HCT116 (cell line): ENCODE data around the gene SMIM36. TPM values are rescaled to one million over a fixed set of nuclear protein-coding genes. Genes with fewer than 3 reads are reported as not detected.

Source experiments
- ATAC-seq: fragments of 200-7000 bp; cut with Tn5 transposase; 2 replicates; pipeline ENCODE4 v1.9.1; 2020; ENCODE audit warnings: mild to moderate bottlenecking, moderate library complexity
- BruUV-seq: library from RNA; stranded (reverse); fragments of 400-500 nt; replicated peaks from 2 replicates; lab custom pipeline; 2021; lab: Mats Ljungman, UMichigan
- CTCF ChIA-PET: fragments of 300-600 bp; sonication (Branson Sonifier 250); formaldehyde crosslinking; loops from one replicate; lab custom pipeline; 2021; ENCODE audit warnings: antibody characterized with exemption; lab: Charles Lee
- POLR2A ChIA-PET: fragments of 300-600, 350-600 bp; sonication (Branson Sonifier 250); formaldehyde crosslinking; loops from one replicate; lab custom pipeline; 2021; ENCODE audit warnings: antibody characterized with exemption; lab: Charles Lee
- RAD21 ChIA-PET, 2 experiments: fragments of 300-600 bp; sonication (Branson Sonifier 250); formaldehyde crosslinking; loops; one replicate each; lab custom pipeline; 2023; ENCODE audit warnings: low total read pairs in 2 of 2; ENCODE audit not compliant: uncharacterized antibody in 2 of 2, unreplicated experiment in 2 of 2, low non-redundant PET in 1 of 2; lab: Charles Lee
- DNase-seq: peaks from one replicate; pipeline ENCODE4 v3.0.0-alpha.2; 2010; ENCODE audit warnings: low read depth, low spot score
- H2AFZ ChIP-seq: fragments of 200-600 bp; shearing (Covaris generic), sonication (generic); 2 replicates; pipeline ENCODE4 v1.6.1; 2017; ENCODE audit warnings: low read depth, mixed run types, mixed read lengths, antibody characterized with exemption, low read length; ENCODE audit not compliant: poor library complexity, severe bottlenecking
- H3K27ac ChIP-seq: 2 replicates; pipeline ENCODE4 v1.5.1; 2012; ENCODE audit warnings: low read depth, low read length
- H3K27me3 ChIP-seq: fragments of 200-600 bp; sonication (generic); 2 replicates; pipeline ENCODE4 v1.6.1; 2016; ENCODE audit warnings: mixed run types, low read length, mixed read lengths; ENCODE audit not compliant: insufficient read depth
- H3K36me3 ChIP-seq, 2 experiments: fragments of 200-500 bp in 1 of 2; fragments of 200-600 bp in 1 of 2; sonication (Bioruptor generic) in 1 of 2; sonication (generic) in 1 of 2; 2 replicates each; pipeline versions ENCODE4 v1.5.1 to v1.6.1; 2014 to 2016; ENCODE audit warnings: low read length in 2 of 2, inconsistent platforms in 1 of 2, mixed read lengths in 1 of 2, mixed run types in 1 of 2; ENCODE audit not compliant: insufficient read depth in 2 of 2, control insufficient read depth in 1 of 2
- H3K4me1 ChIP-seq, 2 experiments: fragments of 200-600 bp in 1 of 2; sonication (generic) in 1 of 2; 2 replicates each; pipeline versions ENCODE4 v1.5.1 to v1.6.1; 2012 to 2017; ENCODE audit warnings: low read length in 2 of 2, inconsistent platforms in 1 of 2, mild to moderate bottlenecking in 1 of 2, mixed read lengths in 1 of 2, mixed run types in 1 of 2, moderate library complexity in 1 of 2; ENCODE audit not compliant: insufficient read depth in 2 of 2, control insufficient read depth in 1 of 2
- H3K4me2 ChIP-seq: fragments of 200-600 bp; sonication (generic); 2 replicates; pipeline ENCODE4 v1.6.1; 2017; ENCODE audit warnings: mixed run types, low read length, mixed read lengths
- H3K4me3 ChIP-seq, 2 experiments: fragments of 200-600 bp in 1 of 2; sonication (generic) in 1 of 2; replicated peaks in 1 of 2; 2 replicates each; pipeline ENCODE4 v1.5.1; 2011 to 2016; ENCODE audit warnings: low read length in 2 of 2, control low read depth in 1 of 2, low read depth in 1 of 2, mild to moderate bottlenecking in 1 of 2, mixed read lengths in 1 of 2, mixed run types in 1 of 2
- H3K79me2 ChIP-seq: fragments of 200-600 bp; sonication (generic); 2 replicates; pipeline ENCODE4 v1.6.1; 2017; ENCODE audit warnings: mild to moderate bottlenecking, mixed run types, low read length, moderate library complexity, mixed read lengths; ENCODE audit not compliant: insufficient read depth
- H3K9ac ChIP-seq: fragments of 200-600 bp; sonication (generic); 2 replicates; pipeline ENCODE4 v1.6.1; 2016; ENCODE audit warnings: low read length, mixed read lengths
- H3K9me2 ChIP-seq: fragments of 200-600 bp; sonication (generic), shearing (Covaris generic); 2 replicates; pipeline ENCODE4 v1.6.1; 2017; ENCODE audit warnings: mixed run types, mild to moderate bottlenecking, moderate library complexity; ENCODE audit not compliant: insufficient read depth
- H3K9me3 ChIP-seq, 2 experiments: fragments of 200-500 bp in 1 of 2; fragments of 200-600 bp in 1 of 2; sonication (Bioruptor generic) in 1 of 2; sonication (generic) in 1 of 2; 2 replicates each; pipeline ENCODE4 v1.6.1; 2014 to 2017; ENCODE audit warnings: low read length in 2 of 2, mixed read lengths in 2 of 2, inconsistent platforms in 1 of 2, low read depth in 1 of 2, mild to moderate bottlenecking in 1 of 2, mixed run types in 1 of 2, moderate library complexity in 1 of 2; ENCODE audit not compliant: control insufficient read depth in 1 of 2, insufficient read depth in 1 of 2
- H4K20me1 ChIP-seq: fragments of 200-600 bp; sonication (generic), shearing (Covaris generic); 2 replicates; pipeline ENCODE4 v1.6.1; 2017; ENCODE audit warnings: mixed run types, mild to moderate bottlenecking, moderate library complexity; ENCODE audit not compliant: insufficient read depth
- CEBPB ChIP-seq: IDR thresholded peaks from 2 replicates; pipeline ENCODE4 v1.6.1; 2012; ENCODE audit warnings: low read depth
- EGR1 ChIP-seq: IDR thresholded peaks from 2 replicates; pipeline ENCODE4 v1.6.1; 2012; ENCODE audit warnings: low read depth
- ELF1 ChIP-seq: IDR thresholded peaks from 2 replicates; pipeline ENCODE4 v1.6.1; 2012; ENCODE audit warnings: low read depth, borderline replicate concordance
- EZH2 ChIP-seq: fragments of 200-600 bp; sonication (generic); IDR thresholded peaks from 2 replicates; pipeline ENCODE4 v1.6.1; 2017; ENCODE audit warnings: antibody characterized with exemption, mixed run types
- FOSL1 ChIP-seq: IDR thresholded peaks from 2 replicates; pipeline ENCODE4 v1.6.1; 2012; ENCODE audit warnings: low read depth
- MAX ChIP-seq: IDR thresholded peaks from 2 replicates; pipeline ENCODE4 v1.6.1; 2012
- RAD21 ChIP-seq: IDR thresholded peaks from 2 replicates; pipeline ENCODE4 v1.6.1; 2012; ENCODE audit warnings: low read depth, mild to moderate bottlenecking
- TCF7L2 ChIP-seq: IDR thresholded peaks from 2 replicates; pipeline ENCODE4 v1.7.0; 2011; ENCODE audit warnings: borderline replicate concordance, inconsistent platforms; ENCODE audit not compliant: insufficient read depth, insufficient read length; ENCODE audit errors: extremely low read depth
- YY1 ChIP-seq: IDR thresholded peaks from 2 replicates; pipeline ENCODE4 v1.6.1; 2011; ENCODE audit warnings: low read length, low read depth, moderate library complexity, mild to moderate bottlenecking; ENCODE audit not compliant: insufficient replicate concordance; ENCODE audit errors: extremely low read depth
- ZFX ChIP-seq: fragments of 450-650 bp; IDR thresholded peaks from 2 replicates; pipeline ENCODE4 v1.6.1; 2017
- ZNF274 ChIP-seq: fragments of 200-500 bp; sonication (Bioruptor generic); IDR thresholded peaks from 2 replicates; pipeline ENCODE4 v1.6.1; 2014; ENCODE audit warnings: mild to moderate bottlenecking, low read depth, low read length, inconsistent platforms
- intact Hi-C: fragments of 100-400 bp; cut with micrococcal nuclease; formaldehyde crosslinking; loops from 2 replicates; pipeline ENCODE4 v1.10.0; 2022
- total RNA-seq: library from RNA; stranded (reverse); gene quantifications from one replicate; pipeline ENCODE4 v1.2.1, GENCODE V29; 2021; ENCODE audit not compliant: unreplicated experiment
- TF ChIP-seq, protein P1 (sequence below): IDR thresholded peaks from 2 replicates; pipeline ENCODE4 v1.6.1; 2012

Gene SMIM36
- total RNA-seq, 1 experiment from 2014 or later = 0.37 TPM

DNA sequence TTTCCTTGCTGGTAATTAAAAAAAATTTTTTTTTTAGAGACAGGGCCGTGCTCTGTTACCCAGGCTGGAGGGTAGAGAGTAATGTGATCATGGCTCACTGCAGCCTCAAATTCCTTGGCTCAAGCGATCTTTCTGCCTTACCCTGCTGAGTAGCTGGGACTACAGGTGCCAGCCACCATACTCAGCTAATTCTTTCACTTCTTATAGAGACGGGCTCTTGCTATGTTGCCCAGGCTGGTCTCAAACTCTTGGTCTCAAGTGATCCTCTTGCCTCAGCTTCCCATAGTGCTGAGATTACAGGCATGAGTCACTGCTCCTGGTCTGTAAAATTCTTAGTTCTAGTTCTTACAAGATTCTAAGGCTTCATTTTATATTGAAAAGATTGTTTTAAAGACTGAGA, 11.1 kb downstream of the SMIM36 start:
- Histone ChIP-seq H3K27ac (no peak overlapping the region), H3K9ac (no peak overlapping the region), H4K20me1 (no peaks in the 10 kb centered on the region), H2AFZ (peak overlapping the region; percentile 8), H3K36me3 (no peaks in the 10 kb centered on the region), H3K27me3 (no peaks in the 10 kb centered on the region), H3K4me1 (peaks cover 2 to 4% of the 10 kb centered on the region in 2 experiments; a peak in 1 of 4 replicates), H3K4me3 (no peak overlapping the region), H3K9me3 (no peaks in the 10 kb centered on the region), H3K4me2 (no peak overlapping the region), H3K79me2 (no peaks in the 10 kb centered on the region), H3K9me2 (no peaks in the 10 kb centered on the region)
- intact Hi-C loops = no loop called here
- BruUV-seq = no TSS peak
- DNase-seq (no peak), ATAC-seq (no peak)
- no peak for TF ChIP-seq YY1
- no peak for TF ChIP-seq MAX
- TF ChIP-seq EGR1 = no peak
- TF ChIP-seq EZH2 = no peak
- TF ChIP-seq CEBPB = no peak
- TF ChIP-seq ZFX = no peak
- no peak for TF ChIP-seq ELF1
- no peak for TF ChIP-seq RAD21
- no peak for TF ChIP-seq FOSL1
- no peak for TF ChIP-seq TCF7L2
- TF ChIP-seq, protein P1, sequence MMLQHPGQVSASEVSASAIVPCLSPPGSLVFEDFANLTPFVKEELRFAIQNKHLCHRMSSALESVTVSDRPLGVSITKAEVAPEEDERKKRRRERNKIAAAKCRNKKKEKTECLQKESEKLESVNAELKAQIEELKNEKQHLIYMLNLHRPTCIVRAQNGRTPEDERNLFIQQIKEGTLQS = no peak
- TF ChIP-seq ZNF274 = no peak
- CTCF ChIA-PET = interaction anchor here (1.4 kb wide), 1 partner anchor 14 kb away, joined by 7 read pairs; no protein-coding TSS in a partner anchor
- RAD21 ChIA-PET = no interaction called here
- POLR2A ChIA-PET = no interaction called here
